GM23248 (cell line): ENCODE data around the gene SSR4. TPM values are rescaled to one million over a fixed set of nuclear protein-coding genes. Genes with fewer than 3 reads are reported as not detected.

Experiments used
- DNase-seq: peaks from one replicate; pipeline ENCODE4 v3.0.0-alpha.2; 2015
- H2AFZ ChIP-seq: fragments of 200-600 bp; sonication (generic); 2 replicates; pipeline ENCODE4 v1.6.1; 2016; ENCODE audit warnings: antibody characterized with exemption
- H3F3A ChIP-seq: fragments of 200-600 bp; sonication (generic); 2 replicates; pipeline ENCODE4 v1.6.1; 2016; ENCODE audit warnings: mild to moderate bottlenecking, antibody characterized with exemption, mixed run types; ENCODE audit not compliant: insufficient read depth
- H3K27ac ChIP-seq: fragments of 200-600 bp; sonication (generic); 2 replicates; pipeline ENCODE4 v1.5.1; 2016; ENCODE audit warnings: mild to moderate bottlenecking
- H3K27me3 ChIP-seq: fragments of 200-600 bp; sonication (generic); replicated peaks from 2 replicates; pipeline ENCODE4 v1.6.1; 2016; ENCODE audit warnings: mild to moderate bottlenecking; ENCODE audit not compliant: insufficient read depth
- H3K36me3 ChIP-seq: fragments of 200-600 bp; sonication (generic); 2 replicates; pipeline ENCODE4 v1.6.1; 2016; ENCODE audit warnings: low read depth, mild to moderate bottlenecking
- H3K4me1 ChIP-seq: fragments of 200-600 bp; sonication (generic); 2 replicates; pipeline ENCODE4 v1.6.1; 2016; ENCODE audit warnings: mild to moderate bottlenecking; ENCODE audit not compliant: insufficient read depth
- H3K4me2 ChIP-seq: fragments of 200-600 bp; sonication (generic); one replicate; pipeline ENCODE4 v1.6.1; 2016; ENCODE audit warnings: mild to moderate bottlenecking; ENCODE audit not compliant: unreplicated experiment
- H3K4me3 ChIP-seq: fragments of 200-600 bp; sonication (generic); 2 replicates; pipeline ENCODE4 v1.5.1; 2016; ENCODE audit warnings: mild to moderate bottlenecking
- H3K79me2 ChIP-seq: fragments of 200-600 bp; sonication (generic); 2 replicates; pipeline ENCODE4 v1.6.1; 2016; ENCODE audit warnings: mild to moderate bottlenecking; ENCODE audit not compliant: insufficient read depth
- H3K9ac ChIP-seq: fragments of 200-600 bp; sonication (generic); 2 replicates; pipeline ENCODE4 v1.6.1; 2016; ENCODE audit warnings: mild to moderate bottlenecking
- H3K9me2 ChIP-seq: fragments of 200-600 bp; sonication (generic); 2 replicates; pipeline ENCODE4 v1.6.1; 2016; ENCODE audit warnings: mixed run types, mild to moderate bottlenecking, moderate library complexity; ENCODE audit not compliant: insufficient read depth
- H3K9me3 ChIP-seq: fragments of 200-600 bp; sonication (generic); one replicate; pipeline ENCODE4 v1.6.1; 2017; ENCODE audit warnings: low read depth
- H4K20me1 ChIP-seq: fragments of 200-600 bp; sonication (generic); 2 replicates; pipeline ENCODE4 v1.6.0; 2016; ENCODE audit not compliant: insufficient read depth
- EZH2 ChIP-seq: fragments of 200-600 bp; sonication (generic); IDR thresholded peaks from 2 replicates; pipeline ENCODE4 v1.6.1; 2018; ENCODE audit warnings: antibody characterized with exemption, mild to moderate bottlenecking; ENCODE audit not compliant: insufficient read depth, poor library complexity, severe bottlenecking
- EZH2phosphoT487 ChIP-seq: fragments of 200-600 bp; sonication (generic); IDR thresholded peaks from 2 replicates; pipeline ENCODE4 v1.6.1; 2018; ENCODE audit warnings: antibody characterized with exemption, moderate library complexity, mild to moderate bottlenecking, low read depth; ENCODE audit not compliant: insufficient read depth
- WGBS, 2 experiments: methylation state at CpG; one replicate each; pipeline ENCODE4 v1.1.6; 2015 to 2017; ENCODE audit warnings: low lambda C conversion rate in 2 of 2, low coverage in 1 of 2; ENCODE audit errors: missing lambda C conversion rate in 2 of 2; 5-methylcytosine and 5-hydroxymethylcytosine counted together
- in situ Hi-C: fragments of 300-500 bp; cut with MboI; formaldehyde crosslinking; loops from 2 replicates; pipeline ENCODE4 v1.15.0; 2020
- polyA plus RNA-seq: library from polyadenylated mRNA; unstranded; fragments of >200 nt; fragmentation: Nextera tagmentation; extraction: Ambion mirVana; gene quantifications from 2 replicates; pipeline ENCODE4 v1.2.1, GENCODE V29; 2016
- total RNA-seq: library from RNA; depleted of rRNA; stranded (reverse); fragments of >200 nt; shearing (Covaris generic); gene quantifications from 2 replicates; pipeline ENCODE4 v1.2.3, GENCODE V29; 2014

Gene SSR4
- total and polyA plus RNA-seq, 2 experiments from 2014 or later: 295 to 568 TPM

GRCh38 chrX:153750127-153750774 lies 44.2 kb upstream of the SSR4 start:
- no peaks in the 10 kb centered on the region for H3F3A ChIP-seq
- no peak overlapping the region for H3K4me3 ChIP-seq
- no peak overlapping the region for H3K9ac ChIP-seq
- H3K4me1 ChIP-seq: no peaks in the 10 kb centered on the region
- no peaks in the 10 kb centered on the region for H3K79me2 ChIP-seq
- in situ Hi-C loops: loop anchor here (10.0 kb wide), 1 partner anchor 185 kb away; the partner anchor contains the start of gene NAA10
- H2AFZ ChIP-seq: no peak overlapping the region
- H3K27me3 ChIP-seq: no peaks in the 10 kb centered on the region
- no peak for DNase-seq
- H4K20me1 ChIP-seq: no peaks in the 10 kb centered on the region
- no peaks in the 10 kb centered on the region for H3K9me3 ChIP-seq
- 85 to 89% methylated on average over 8 to 12 of the region's 12 CpGs for WGBS, 2 experiments
- no peak overlapping the region for H3K4me2 ChIP-seq
- TF ChIP-seq EZH2phosphoT487: no peak
- no peak for TF ChIP-seq EZH2
- no peaks in the 10 kb centered on the region for H3K9me2 ChIP-seq
- no peaks in the 10 kb centered on the region for H3K36me3 ChIP-seq
- no peak overlapping the region for H3K27ac ChIP-seq

GRCh38 chrX:153755136-153755535 lies 39.3 kb upstream of the SSR4 start:
- no peak overlapping the region for H3K4me2 ChIP-seq

GRCh38 chrX:153761863-153762262 lies 32.6 kb upstream of the SSR4 start:
- 67 to 73% methylated on average over 8 to 13 of the region's 15 CpGs for WGBS, 2 experiments
- in situ Hi-C loops: no loop called here
- Histone ChIP-seq H2AFZ (no peak overlapping the region), H3K36me3 (no peaks in the 10 kb centered on the region), H3K27ac (no peak overlapping the region), H3K4me2 (no peak overlapping the region), H3K9me2 (no peaks in the 10 kb centered on the region), H3K79me2 (peaks cover 11% of the 10 kb centered on the region), H3K4me1 (peaks cover 5% of the 10 kb centered on the region; the same call in 1 of the 2 replicates), H3F3A (no peaks in the 10 kb centered on the region), H3K4me3 (no peak overlapping the region), H3K9me3 (no peaks in the 10 kb centered on the region), H4K20me1 (no peaks in the 10 kb centered on the region), H3K27me3 (no peaks in the 10 kb centered on the region), H3K9ac (no peak overlapping the region)
- no peak for DNase-seq
- TF ChIP-seq EZH2phosphoT487 (no peak), EZH2 (no peak)

More at GRCh38 chrX:153755136-153755535, 39.3 kb upstream of the SSR4 start:
- H3K4me1 ChIP-seq: no peaks in the 10 kb centered on the region
- H3K9me2 ChIP-seq: no peaks in the 10 kb centered on the region
- no peak overlapping the region for H3K27ac ChIP-seq
- H3K9me3 ChIP-seq: no peaks in the 10 kb centered on the region
- no peak overlapping the region for H2AFZ ChIP-seq
- TF ChIP-seq EZH2 (no peak), EZH2phosphoT487 (no peak)
- no peaks in the 10 kb centered on the region for H3K36me3 ChIP-seq
- no peaks in the 10 kb centered on the region for H3K79me2 ChIP-seq
- no peaks in the 10 kb centered on the region for H3F3A ChIP-seq
- no peak overlapping the region for H3K9ac ChIP-seq
- no peak overlapping the region for H3K4me3 ChIP-seq
- in situ Hi-C loops: loop anchor here (10.0 kb wide), 1 partner anchor 180 kb away; the partner anchor contains the start of gene NAA10
- H4K20me1 ChIP-seq: no peaks in the 10 kb centered on the region
- 33 to 42% methylated on average over 1 of the region's 1 CpG for WGBS, 2 experiments
- no peaks in the 10 kb centered on the region for H3K27me3 ChIP-seq
- DNase-seq: no peak

- no peaks in the 10 kb centered on the region for H3K9me3 ChIP-seq
- H2AFZ ChIP-seq: no peak overlapping the region
- peaks cover 11% of the 10 kb centered on the region for H3K79me2 ChIP-seq
- TF ChIP-seq EZH2 (no peak), EZH2phosphoT487 (no peak)
- no peak overlapping the region for H3K9ac ChIP-seq
- no peaks in the 10 kb centered on the region for H3K36me3 ChIP-seq
- H3K4me1 ChIP-seq: peaks cover 5% of the 10 kb centered on the region; the same call in 1 of the 2 replicates
- no peaks in the 10 kb centered on the region for H3F3A ChIP-seq
- no peak overlapping the region for H3K4me2 ChIP-seq
- in situ Hi-C loops: no loop called here
- H3K4me3 ChIP-seq: no peak overlapping the region
- H3K27ac ChIP-seq: no peak overlapping the region
- no peaks in the 10 kb centered on the region for H3K9me2 ChIP-seq
- DNase-seq: no peak
- WGBS, 2 experiments: 77 to 78% methylated on average over 11 to 12 of the region's 14 CpGs
- H4K20me1 ChIP-seq: no peaks in the 10 kb centered on the region
- no peaks in the 10 kb centered on the region for H3K27me3 ChIP-seq
These were observed 31.8 kb upstream of the SSR4 start for GRCh38 chrX:153762626-153763173.
